Astrocyte (in vitro differentiated cells and primary cell): ENCODE data around the gene MAP3K6.

ENCODE experiments used
- EZH2 ChIP-seq: IDR thresholded peaks from 2 replicates; pipeline ENCODE4 v1.6.1; 2012; ENCODE audit warnings: mild to moderate bottlenecking, low read length, inconsistent platforms; ENCODE audit not compliant: insufficient read depth
- TF ChIP-seq, protein P1 (sequence below): IDR thresholded peaks from 2 replicates; pipeline ENCODE4 v1.5.1; 2011; ENCODE audit warnings: low read depth, mild to moderate bottlenecking, inconsistent platforms, low read length, moderate library complexity; ENCODE audit not compliant: insufficient read depth

DNA sequence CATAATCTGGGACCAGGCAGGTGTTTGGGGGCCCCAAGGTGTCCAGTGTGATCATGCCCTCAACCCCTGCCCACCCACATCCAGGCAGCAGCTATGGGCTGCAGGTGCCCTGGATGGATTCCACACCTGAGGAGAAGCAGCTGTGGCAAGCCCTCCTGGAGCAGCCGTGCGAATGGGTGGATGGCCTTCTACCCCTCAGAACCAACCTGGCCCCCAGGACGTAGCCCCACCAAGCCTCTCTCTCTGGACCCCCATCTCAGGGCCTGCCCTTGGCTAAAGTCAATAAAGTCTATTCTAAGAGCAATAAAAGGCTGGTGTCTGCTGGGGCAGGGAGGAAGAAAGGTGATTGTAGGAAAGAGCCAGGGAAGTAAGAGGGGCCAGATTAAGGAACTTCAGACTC, 13.1 kb downstream of the MAP3K6 start:
- TF ChIP-seq, protein P1, sequence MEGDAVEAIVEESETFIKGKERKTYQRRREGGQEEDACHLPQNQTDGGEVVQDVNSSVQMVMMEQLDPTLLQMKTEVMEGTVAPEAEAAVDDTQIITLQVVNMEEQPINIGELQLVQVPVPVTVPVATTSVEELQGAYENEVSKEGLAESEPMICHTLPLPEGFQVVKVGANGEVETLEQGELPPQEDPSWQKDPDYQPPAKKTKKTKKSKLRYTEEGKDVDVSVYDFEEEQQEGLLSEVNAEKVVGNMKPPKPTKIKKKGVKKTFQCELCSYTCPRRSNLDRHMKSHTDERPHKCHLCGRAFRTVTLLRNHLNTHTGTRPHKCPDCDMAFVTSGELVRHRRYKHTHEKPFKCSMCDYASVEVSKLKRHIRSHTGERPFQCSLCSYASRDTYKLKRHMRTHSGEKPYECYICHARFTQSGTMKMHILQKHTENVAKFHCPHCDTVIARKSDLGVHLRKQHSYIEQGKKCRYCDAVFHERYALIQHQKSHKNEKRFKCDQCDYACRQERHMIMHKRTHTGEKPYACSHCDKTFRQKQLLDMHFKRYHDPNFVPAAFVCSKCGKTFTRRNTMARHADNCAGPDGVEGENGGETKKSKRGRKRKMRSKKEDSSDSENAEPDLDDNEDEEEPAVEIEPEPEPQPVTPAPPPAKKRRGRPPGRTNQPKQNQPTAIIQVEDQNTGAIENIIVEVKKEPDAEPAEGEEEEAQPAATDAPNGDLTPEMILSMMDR, result no peak
- TF ChIP-seq EZH2, result no peak
